Esophagus muscularis mucosa (tissue), 4 donors: ENCODE data around the gene ADRB2. TPM values are rescaled to one million over a fixed set of nuclear protein-coding genes. Genes with fewer than 3 reads are reported as not detected.

Experiments
- DNase-seq: peaks from one replicate; pipeline ENCODE4 v3.0.0-alpha.2; 2017; ENCODE audit errors: extremely low spot score
- H3K27ac ChIP-seq, 4 donors: fragments of 200-600 bp; sonication (generic); replicated peaks in 1 of 4; 1 replicate in 3 of 4; 2 replicates in 1 of 4; pipeline ENCODE4 v1.5.1; 2016 to 2019; ENCODE audit warnings: mild to moderate bottlenecking in 1 of 4
- H3K27me3 ChIP-seq, 4 donors: fragments of 200-600 bp; sonication (generic); one replicate each; pipeline versions ENCODE4 v1.5.1 to v1.6.0; 2016 to 2019
- H3K36me3 ChIP-seq, 4 donors: fragments of 200-600 bp; sonication (generic); one replicate each; pipeline ENCODE4 v1.5.1; 2016 to 2019
- H3K4me1 ChIP-seq, 4 donors: fragments of 200-600 bp; sonication (generic); one replicate each; pipeline ENCODE4 v1.5.1; 2016 to 2019
- H3K4me3 ChIP-seq, 4 donors: fragments of 200-600 bp; sonication (generic); 1 replicate in 2 of 4; 2 replicates in 2 of 4; pipeline ENCODE4 v1.5.1; 2016 to 2019; ENCODE audit warnings: mild to moderate bottlenecking in 4 of 4, moderate library complexity in 1 of 4
- H3K9me3 ChIP-seq, 4 donors: fragments of 200-600 bp; sonication (generic); 1 replicate in 3 of 4; 2 replicates in 1 of 4; pipeline ENCODE4 v1.5.1; 2016 to 2019
- CTCF ChIP-seq, 3 experiments: fragments of 200-600 bp in 2 of 3; fragments of 450-650 bp in 1 of 3; sonication (generic) in 2 of 3; IDR thresholded peaks; one replicate each; pipeline ENCODE4 v1.5.1; 2017 to 2019; ENCODE audit warnings: antibody characterized with exemption in 3 of 3, mild to moderate bottlenecking in 2 of 3, moderate library complexity in 1 of 3
- EP300 ChIP-seq: sonication (generic); formaldehyde crosslinking; IDR thresholded peaks from one replicate; pipeline ENCODE4 v1.6.1; 2017; ENCODE audit warnings: antibody characterized with exemption
- POLR2A ChIP-seq: fragments of 450-650 bp; IDR thresholded peaks from one replicate; pipeline ENCODE4 v1.6.1; 2017; ENCODE audit warnings: antibody characterized with exemption, moderate library complexity, mild to moderate bottlenecking, low read depth
- POLR2AphosphoS5 ChIP-seq, 2 donors: sonication (generic); formaldehyde crosslinking; IDR thresholded peaks; one replicate each; pipeline ENCODE4 v1.6.1; 2017; ENCODE audit warnings: antibody characterized with exemption in 2 of 2
- WGBS: methylation state at CpG from one replicate; pipeline ENCODE4 v1.1.5; 2018; 5-methylcytosine and 5-hydroxymethylcytosine counted together
- intact Hi-C: fragments of 100-400 bp; cut with DNase I; formaldehyde crosslinking; loops from one replicate; pipeline ENCODE4 v1.15.1; 2023
- total RNA-seq, 4 donors: library from RNA; depleted of rRNA; stranded (reverse); fragments of >200 nt; gene quantifications; one replicate each; pipeline versions ENCODE4 v1.1.0 to v1.2.1, GENCODE V29; 2016

The ADRB2 gene
- total RNA-seq, 4 donors from 2014 or later: 4.2 to 6.1 (median 4.9) TPM

GRCh38 chr5:148830211-148830610, 3.8 kb downstream of the ADRB2 start:
- 78% methylated on average over 2 of the region's 2 CpGs for WGBS
- peaks cover 29 to 75% (median 39%) of the 10 kb centered on the region in 4 donors for H3K4me1 ChIP-seq
- H3K4me3 ChIP-seq: peak overlapping the region; percentile 60 to 66 (median 63)
- TF ChIP-seq POLR2AphosphoS5 (IDR thresholded peaks at IDR 0.05): no peak
- no peak for TF ChIP-seq EP300
- no peak for TF ChIP-seq CTCF (IDR thresholded peaks at IDR 0.05)
- no peak for TF ChIP-seq POLR2A
- H3K27ac ChIP-seq: no peak overlapping the region
- no peaks in the 10 kb centered on the region for H3K9me3 ChIP-seq
- DNase-seq: no peak
- no peaks in the 10 kb centered on the region for H3K36me3 ChIP-seq
- no peaks in the 10 kb centered on the region for H3K27me3 ChIP-seq
- intact Hi-C loops: no loop called here

GRCh38 chr5:148831590-148832565, 5.5 kb downstream of the ADRB2 start:
- Histone ChIP-seq H3K4me1 (peaks cover 17 to 66% (median 31%) of the 10 kb centered on the region in 4 donors), H3K36me3 (no peaks in the 10 kb centered on the region), H3K9me3 (no peaks in the 10 kb centered on the region), H3K4me3 (peak overlapping the region in 2 of 4 donors; percentile 8 to 60), H3K27ac (no peak overlapping the region), H3K27me3 (no peaks in the 10 kb centered on the region)
- TF ChIP-seq CTCF (IDR thresholded peaks at IDR 0.05) (no peak), POLR2AphosphoS5 (IDR thresholded peaks at IDR 0.05) (no peak), POLR2A (no peak), EP300 (no peak)
- intact Hi-C loops: no loop called here
- WGBS: 80% methylated on average over 8 of the region's 8 CpGs
- DNase-seq: no peak

- Histone ChIP-seq H3K27me3 (no peaks in the 10 kb centered on the region), H3K9me3 (no peaks in the 10 kb centered on the region), H3K4me3 (no peak overlapping the region), H3K27ac (no peak overlapping the region), H3K36me3 (no peaks in the 10 kb centered on the region), H3K4me1 (peaks cover 15 to 59% (median 30%) of the 10 kb centered on the region in 4 donors)
- DNase-seq: no peak
- intact Hi-C loops: no loop called here
- TF ChIP-seq EP300: no peak
- TF ChIP-seq CTCF (IDR thresholded peaks at IDR 0.05): no peak
- TF ChIP-seq POLR2A: no peak
- no peak for TF ChIP-seq POLR2AphosphoS5 (IDR thresholded peaks at IDR 0.05)
- 65% methylated on average over 2 of the region's 2 CpGs for WGBS
Observed at GRCh38 chr5:148833122-148833521, 6.7 kb downstream of the ADRB2 start.

- 72% methylated on average over 2 of the region's 2 CpGs for WGBS
- Histone ChIP-seq H3K27me3 (no peaks in the 10 kb centered on the region), H3K9me3 (no peaks in the 10 kb centered on the region), H3K4me3 (no peak overlapping the region), H3K4me1 (peaks cover 12 to 59% (median 27%) of the 10 kb centered on the region in 4 donors), H3K36me3 (no peaks in the 10 kb centered on the region), H3K27ac (no peak overlapping the region)
- TF ChIP-seq EP300 (no peak), POLR2AphosphoS5 (IDR thresholded peaks at IDR 0.05) (no peak), CTCF (IDR thresholded peaks at IDR 0.05) (no peak), POLR2A (no peak)
- DNase-seq: no peak
- intact Hi-C loops: no loop called here
Observed at GRCh38 chr5:148833925-148834324, 7.5 kb downstream of the ADRB2 start.
